HFF-Myc (cell line): Measurements from ENCODE around the gene ATP2B3.

Source experiments
- DNase-seq: peaks from one replicate; pipeline ENCODE4 v3.0.0-alpha.2; 2011; ENCODE audit warnings: low read depth; ENCODE audit errors: extremely low read depth
- H3K4me3 ChIP-seq: replicated peaks from 2 replicates; pipeline ENCODE4 v1.5.1; 2011; ENCODE audit warnings: low read depth, mild to moderate bottlenecking, control low read depth, low read length
- CTCF ChIP-seq: IDR thresholded peaks from 2 replicates; pipeline ENCODE4 v1.5.1; 2012; ENCODE audit warnings: mild to moderate bottlenecking, low read depth, low read length, control low read depth; ENCODE audit errors: missing control alignments

Gene ATP2B3

GRCh38 chrX:153513265-153513664, 4.2 kb upstream of the ATP2B3 start:
- no peak for DNase-seq
- no peak for TF ChIP-seq CTCF

GRCh38 chrX:153514259-153514658, 3.2 kb upstream of the ATP2B3 start:
- DNase-seq = no peak
- no peak overlapping the region for H3K4me3 ChIP-seq
- no peak for TF ChIP-seq CTCF

More at GRCh38 chrX:153513265-153513664, 4.2 kb upstream of the ATP2B3 start:
- H3K4me3 ChIP-seq = no peak overlapping the region

GRCh38 chrX:153515435-153515834, 2.0 kb upstream of the ATP2B3 start:
- no peak for DNase-seq
- no peak overlapping the region for H3K4me3 ChIP-seq
- no peak for TF ChIP-seq CTCF

- no peak for DNase-seq
- no peak for TF ChIP-seq CTCF
- no peak overlapping the region for H3K4me3 ChIP-seq
Observed at GRCh38 chrX:153516073-153516472, 1.4 kb upstream of the ATP2B3 start.

GRCh38 chrX:153517946-153518834, 748 bp downstream of the ATP2B3 start:
- no peak for TF ChIP-seq CTCF
- DNase-seq = no peak
- no peak overlapping the region for H3K4me3 ChIP-seq

GRCh38 chrX:153519569-153520286, 2.3 kb downstream of the ATP2B3 start:
- DNase-seq = no peak
- TF ChIP-seq CTCF = no peak
- no peak overlapping the region for H3K4me3 ChIP-seq
